Measurements from ENCODE around the gene SYT6.

DNA sequence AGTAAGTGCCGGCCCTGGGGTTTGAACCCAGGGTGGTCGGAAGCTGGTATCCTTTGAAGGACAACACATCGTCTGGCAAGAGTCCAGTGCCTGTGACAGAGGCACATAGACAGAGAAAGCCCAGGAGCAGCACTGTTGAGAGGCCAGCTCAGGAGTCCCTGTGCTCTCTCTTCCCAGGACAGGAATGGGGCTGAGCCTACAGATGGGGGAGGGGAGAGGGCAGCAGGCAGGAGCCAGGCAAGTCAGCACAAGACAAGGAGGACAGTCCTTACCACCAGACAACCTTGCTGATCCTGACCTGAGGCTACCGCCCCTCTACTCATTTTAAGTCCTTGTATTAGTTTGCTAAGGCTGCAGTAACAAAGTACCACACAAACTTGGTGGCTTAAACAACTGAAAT, 27.7 kb upstream of the SYT6 start:
- TF ChIP-seq, protein P1, sequence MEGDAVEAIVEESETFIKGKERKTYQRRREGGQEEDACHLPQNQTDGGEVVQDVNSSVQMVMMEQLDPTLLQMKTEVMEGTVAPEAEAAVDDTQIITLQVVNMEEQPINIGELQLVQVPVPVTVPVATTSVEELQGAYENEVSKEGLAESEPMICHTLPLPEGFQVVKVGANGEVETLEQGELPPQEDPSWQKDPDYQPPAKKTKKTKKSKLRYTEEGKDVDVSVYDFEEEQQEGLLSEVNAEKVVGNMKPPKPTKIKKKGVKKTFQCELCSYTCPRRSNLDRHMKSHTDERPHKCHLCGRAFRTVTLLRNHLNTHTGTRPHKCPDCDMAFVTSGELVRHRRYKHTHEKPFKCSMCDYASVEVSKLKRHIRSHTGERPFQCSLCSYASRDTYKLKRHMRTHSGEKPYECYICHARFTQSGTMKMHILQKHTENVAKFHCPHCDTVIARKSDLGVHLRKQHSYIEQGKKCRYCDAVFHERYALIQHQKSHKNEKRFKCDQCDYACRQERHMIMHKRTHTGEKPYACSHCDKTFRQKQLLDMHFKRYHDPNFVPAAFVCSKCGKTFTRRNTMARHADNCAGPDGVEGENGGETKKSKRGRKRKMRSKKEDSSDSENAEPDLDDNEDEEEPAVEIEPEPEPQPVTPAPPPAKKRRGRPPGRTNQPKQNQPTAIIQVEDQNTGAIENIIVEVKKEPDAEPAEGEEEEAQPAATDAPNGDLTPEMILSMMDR (IDR thresholded peaks at IDR 0.05): no peak
- no peak for TF ChIP-seq POLR2A (IDR thresholded peaks at IDR 0.05)
- TF ChIP-seq POLR2AphosphoS5 (IDR thresholded peaks at IDR 0.05): no peak
- no peak for TF ChIP-seq EP300 (IDR thresholded peaks at IDR 0.05)

All from gastroesophageal sphincter (tissue), 3 donors.